Keratinocyte (primary cell): ENCODE data around the gene CLDN9. TPM values are rescaled to one million over a fixed set of nuclear protein-coding genes. Genes with fewer than 3 reads are reported as not detected.

Experiments
- DNase-seq: peaks from one replicate; pipeline ENCODE4 v3.0.0-alpha.2; 2011; ENCODE audit warnings: low read depth, missing footprints, low spot score
- FAIRE-seq: peaks from 2 replicates; lab custom pipeline; 2011; peaks lifted over from hg19 to GRCh38; lab: Jason Lieb, UNC
- H2AFZ ChIP-seq: 2 replicates; pipeline ENCODE4 v1.6.0; 2012; ENCODE audit warnings: low read length, control low read depth, inconsistent platforms; ENCODE audit not compliant: control insufficient read depth
- H3K27ac ChIP-seq: 2 replicates; pipeline ENCODE4 v1.5.1; 2011; ENCODE audit warnings: low read length; ENCODE audit not compliant: control insufficient read depth, insufficient read depth
- H3K27me3 ChIP-seq: 3 replicates; pipeline ENCODE4 v1.6.0; 2011; ENCODE audit warnings: low read length; ENCODE audit not compliant: control insufficient read depth, insufficient read depth; ENCODE audit errors: extremely low read depth
- H3K36me3 ChIP-seq, 2 experiments: 2 replicates in 1 of 2; 3 replicates in 1 of 2; pipeline ENCODE4 v1.5.1; 2011; ENCODE audit warnings: low read length in 2 of 2, mild to moderate bottlenecking in 1 of 2; ENCODE audit not compliant: control insufficient read depth in 2 of 2, insufficient read depth in 2 of 2; ENCODE audit errors: extremely low read depth in 1 of 2
- H3K4me1 ChIP-seq: 3 replicates; pipeline ENCODE4 v1.5.1; 2011; ENCODE audit warnings: low read length; ENCODE audit not compliant: control insufficient read depth, insufficient read depth; ENCODE audit errors: extremely low read depth
- H3K4me2 ChIP-seq: 3 replicates; pipeline ENCODE4 v1.6.0; 2011; ENCODE audit warnings: low read depth, low read length; ENCODE audit not compliant: control insufficient read depth, insufficient read depth; ENCODE audit errors: extremely low read depth
- H3K4me3 ChIP-seq, 3 experiments: fragments of 200-600 bp in 1 of 3; sonication (generic) in 1 of 3; 2 replicates in 2 of 3; 3 replicates in 1 of 3; pipeline ENCODE4 v1.5.1; 2011 to 2016; ENCODE audit warnings: low read length in 3 of 3, mild to moderate bottlenecking in 3 of 3, control low read depth in 2 of 3, inconsistent platforms in 1 of 3, low read depth in 1 of 3, mixed read lengths in 1 of 3, mixed run types in 1 of 3, moderate library complexity in 1 of 3; ENCODE audit not compliant: control insufficient read depth in 2 of 3, insufficient read depth in 2 of 3; ENCODE audit errors: extremely low read depth in 1 of 3
- H3K79me2 ChIP-seq: 2 replicates; pipeline ENCODE4 v1.6.0; 2012; ENCODE audit warnings: low read length; ENCODE audit not compliant: control insufficient read depth, insufficient read depth
- H3K9ac ChIP-seq: 3 replicates; pipeline ENCODE4 v1.6.0; 2011; ENCODE audit warnings: low read length; ENCODE audit not compliant: control insufficient read depth, insufficient read depth; ENCODE audit errors: extremely low read depth
- H3K9me1 ChIP-seq: 3 replicates; pipeline ENCODE4 v1.6.0; 2011; ENCODE audit warnings: low read length; ENCODE audit not compliant: control insufficient read depth, insufficient read depth; ENCODE audit errors: extremely low read depth
- H3K9me3 ChIP-seq: 2 replicates; pipeline ENCODE4 v1.5.1; 2012; ENCODE audit warnings: low read depth, low read length; ENCODE audit not compliant: control insufficient read depth
- H4K20me1 ChIP-seq: 3 replicates; pipeline ENCODE4 v1.6.0; 2011; ENCODE audit warnings: low read length; ENCODE audit not compliant: control insufficient read depth, insufficient read depth; ENCODE audit errors: extremely low read depth
- CTCF ChIP-seq, 3 experiments: IDR thresholded peaks in 1 of 3; conservative IDR thresholded peaks in 1 of 3; optimal IDR thresholded peaks in 1 of 3; 2 replicates in 2 of 3; 3 replicates in 1 of 3; pipeline versions ENCODE3 to v1.5.1; 2011; ENCODE audit warnings: low read length in 3 of 3, mild to moderate bottlenecking in 3 of 3, moderate library complexity in 2 of 3, control low read depth in 1 of 3, inconsistent platforms in 1 of 3; ENCODE audit not compliant: insufficient read depth in 2 of 3; ENCODE audit errors: extremely low read depth in 1 of 3
- EZH2 ChIP-seq: IDR thresholded peaks from one replicate; pipeline ENCODE4 v1.6.1; 2012; ENCODE audit warnings: inconsistent platforms, mild to moderate bottlenecking, low read length, moderate library complexity
- dilution Hi-C: fragments of 300-500 bp; cut with MboI; formaldehyde crosslinking; loops from one replicate; pipeline ENCODE4 v1.7.0; 2020; ENCODE audit warnings: low sequenced_read_pairs; ENCODE audit not compliant: extremely low pct_ligation_motif_present
- polyA plus RNA-seq, 5 experiments: library from polyadenylated mRNA; depleted of rRNA in 3 of 5; stranded (reverse) in 3 of 5; stranded (forward) in 1 of 5; unstranded in 1 of 5; fragments of >200 nt; gene quantifications; 1 replicate in 1 of 5; 2 replicates in 3 of 5; 3 replicates in 1 of 5; pipeline versions ENCODE4 v1.2.1 to v1.2.3, GENCODE V29; 2011 to 2012; ENCODE audit warnings: missing spikeins in 2 of 5, low read depth in 1 of 5, low replicate concordance in 1 of 5

CLDN9 gene
- polyA plus RNA-seq, 1 donor (not counting 4 experiments of a cell fraction or from before 2014, with no cell fraction given), result not detected

GRCh38 chr16:2963723-2964474, 48.8 kb upstream of the CLDN9 start, which contains the start of gene KREMEN2:
Gene KREMEN2 (plus strand): TSS chr16:2964275. CDS start chr16:2964521, 246 bp downstream.
- dilution Hi-C loops, result no loop called here
- H3K27me3 ChIP-seq, result no peaks in the 10 kb centered on the region

GRCh38 chr16:2964475-2965336, 48.0 kb upstream of the CLDN9 start:
- Histone ChIP-seq H3K4me3 (peak overlapping the region; percentile 59 to 78 (median 75)), H3K9me1 (no peaks in the 10 kb centered on the region), H3K79me2 (peaks cover 1% of the 10 kb centered on the region), H3K27ac (no peak overlapping the region), H4K20me1 (no peaks in the 10 kb centered on the region), H2AFZ (peak overlapping the region; percentile 44), H3K9ac (peak overlapping the region; percentile 56), H3K4me2 (peak overlapping the region; percentile 88), H3K9me3 (no peaks in the 10 kb centered on the region), H3K36me3 (no peaks in the 10 kb centered on the region), H3K27me3 (no peaks in the 10 kb centered on the region), H3K4me1 (peaks cover 28% of the 10 kb centered on the region)
- FAIRE-seq (no peak), DNase-seq (no peak)
- TF ChIP-seq CTCF (optimal IDR thresholded peaks at IDR 0.05 in 1 of 3, IDR thresholded peaks at IDR 0.05 in 1 of 3, conservative IDR thresholded peaks at IDR 0.05 in 1 of 3; ENCODE audit: extremely low read depth in 1 of 3, insufficient read depth in 2 of 3, low read length in 3 of 3), result no peak
- no peak for TF ChIP-seq EZH2
- dilution Hi-C loops, result no loop called here

More at GRCh38 chr16:2963723-2964474, 48.8 kb upstream of the CLDN9 start, which contains the start of gene KREMEN2:
- peaks cover 28% of the 10 kb centered on the region for H3K4me1 ChIP-seq
- peak within 1 kb of the TSS; percentile 44 for H2AFZ ChIP-seq
- no peaks in the 10 kb centered on the region for H3K79me2 ChIP-seq
- peak within 1 kb of the TSS; percentile 88 for H3K4me2 ChIP-seq
- no peaks in the 10 kb centered on the region for H3K9me1 ChIP-seq
- H3K36me3 ChIP-seq, result no peaks in the 10 kb centered on the region
- H3K4me3 ChIP-seq, result peak within 1 kb of the TSS; percentile 59 to 78 (median 75)
- TF ChIP-seq EZH2 (no peak), CTCF (optimal IDR thresholded peaks at IDR 0.05 in 1 of 3, IDR thresholded peaks at IDR 0.05 in 1 of 3, conservative IDR thresholded peaks at IDR 0.05 in 1 of 3; ENCODE audit: extremely low read depth in 1 of 3, insufficient read depth in 2 of 3, low read length in 3 of 3) (no peak)
- H3K27ac ChIP-seq, result peak within 1 kb of the TSS; percentile 29
- H3K9me3 ChIP-seq, result no peaks in the 10 kb centered on the region
- no peak for DNase-seq
- no peaks in the 10 kb centered on the region for H4K20me1 ChIP-seq
- no peak for FAIRE-seq
- H3K9ac ChIP-seq, result peak within 1 kb of the TSS; percentile 56
